Measurements from ENCODE around the gene ELOVL6.

ELOVL6 gene

DNA sequence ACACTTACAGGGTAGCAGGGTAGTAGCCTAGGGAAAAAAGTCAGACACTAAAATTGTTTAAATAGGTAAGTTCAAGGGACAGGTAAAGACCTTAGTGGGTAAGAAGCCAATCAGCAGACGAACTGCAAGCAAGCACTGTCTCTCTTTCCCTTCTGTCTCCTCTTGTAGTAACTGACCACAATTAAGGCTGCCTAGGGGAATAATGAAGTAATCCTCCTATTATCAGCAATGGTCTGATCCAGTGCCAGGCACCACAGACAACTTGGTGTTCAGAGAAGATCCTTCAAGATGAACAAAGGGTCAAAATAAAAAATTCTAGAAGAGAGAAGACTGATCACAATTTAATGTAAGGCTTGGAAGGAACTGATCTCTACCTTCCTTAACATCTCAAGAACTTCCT lies 62.9 kb downstream of the ELOVL6 start:
- Histone ChIP-seq H3K36me3 (no peaks in the 10 kb centered on the region), H3K9me3 (no peaks in the 10 kb centered on the region), H3K4me1 (ENCODE audit: control insufficient read depth in 1 of 2, insufficient read depth in 1 of 2, low read depth in 1 of 2, low read length in 1 of 2) (peaks cover 3 to 4% of the 10 kb centered on the region in 2 experiments), H3K4me3 (ENCODE audit: low read depth in 1 of 2, low read length in 1 of 2) (no peak overlapping the region), H3K27ac (no peak overlapping the region), H3K27me3 (no peaks in the 10 kb centered on the region)
- TF ChIP-seq, protein P1, sequence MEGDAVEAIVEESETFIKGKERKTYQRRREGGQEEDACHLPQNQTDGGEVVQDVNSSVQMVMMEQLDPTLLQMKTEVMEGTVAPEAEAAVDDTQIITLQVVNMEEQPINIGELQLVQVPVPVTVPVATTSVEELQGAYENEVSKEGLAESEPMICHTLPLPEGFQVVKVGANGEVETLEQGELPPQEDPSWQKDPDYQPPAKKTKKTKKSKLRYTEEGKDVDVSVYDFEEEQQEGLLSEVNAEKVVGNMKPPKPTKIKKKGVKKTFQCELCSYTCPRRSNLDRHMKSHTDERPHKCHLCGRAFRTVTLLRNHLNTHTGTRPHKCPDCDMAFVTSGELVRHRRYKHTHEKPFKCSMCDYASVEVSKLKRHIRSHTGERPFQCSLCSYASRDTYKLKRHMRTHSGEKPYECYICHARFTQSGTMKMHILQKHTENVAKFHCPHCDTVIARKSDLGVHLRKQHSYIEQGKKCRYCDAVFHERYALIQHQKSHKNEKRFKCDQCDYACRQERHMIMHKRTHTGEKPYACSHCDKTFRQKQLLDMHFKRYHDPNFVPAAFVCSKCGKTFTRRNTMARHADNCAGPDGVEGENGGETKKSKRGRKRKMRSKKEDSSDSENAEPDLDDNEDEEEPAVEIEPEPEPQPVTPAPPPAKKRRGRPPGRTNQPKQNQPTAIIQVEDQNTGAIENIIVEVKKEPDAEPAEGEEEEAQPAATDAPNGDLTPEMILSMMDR (IDR thresholded peaks at IDR 0.05): no peak

GRCh38 chr4:110135076-110135475 lies 63.3 kb downstream of the ELOVL6 start:
- Histone ChIP-seq H3K27ac (no peak overlapping the region), H3K4me1 (ENCODE audit: control insufficient read depth in 1 of 2, insufficient read depth in 1 of 2, low read depth in 1 of 2, low read length in 1 of 2) (peaks cover 3 to 4% of the 10 kb centered on the region in 2 experiments), H3K27me3 (no peaks in the 10 kb centered on the region), H3K9me3 (no peaks in the 10 kb centered on the region), H3K4me3 (ENCODE audit: low read depth in 1 of 2, low read length in 1 of 2) (no peak overlapping the region), H3K36me3 (no peaks in the 10 kb centered on the region)
- TF ChIP-seq, protein P1 (IDR thresholded peaks at IDR 0.05): no peak

DNA sequence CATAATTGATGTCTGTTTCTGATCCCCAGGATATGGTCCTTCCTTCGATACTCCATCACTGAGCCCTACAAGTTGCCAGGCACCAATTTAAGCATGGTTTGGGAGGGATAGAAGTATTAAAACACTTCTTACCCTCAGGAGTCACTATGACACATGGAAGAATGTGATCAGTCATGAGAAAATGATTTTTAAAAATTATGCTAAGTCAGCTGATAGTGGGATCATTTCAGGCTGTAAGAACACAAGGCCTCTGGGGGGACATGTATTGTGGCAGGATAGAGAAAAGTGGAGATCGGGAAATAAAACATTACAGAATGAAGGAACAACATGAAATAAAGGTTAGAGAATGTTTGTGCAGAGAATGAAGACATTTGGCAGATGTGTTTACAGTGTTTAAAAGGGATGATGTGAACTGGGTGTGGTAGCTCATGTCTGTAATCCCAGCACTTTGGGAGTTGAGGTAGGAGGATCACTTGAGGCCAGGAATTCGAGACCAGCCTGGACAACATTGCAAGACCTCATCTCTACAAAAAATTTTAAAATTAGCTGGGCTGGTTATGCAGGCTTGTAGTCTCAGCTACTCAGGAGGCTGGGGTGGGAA lies 64.0 kb downstream of the ELOVL6 start:
- Histone ChIP-seq H3K9me3 (no peaks in the 10 kb centered on the region), H3K27ac (no peak overlapping the region), H3K36me3 (no peaks in the 10 kb centered on the region), H3K4me3 (ENCODE audit: low read depth in 1 of 2, low read length in 1 of 2) (no peak overlapping the region), H3K27me3 (no peaks in the 10 kb centered on the region), H3K4me1 (ENCODE audit: control insufficient read depth in 1 of 2, insufficient read depth in 1 of 2, low read depth in 1 of 2, low read length in 1 of 2) (peaks cover 3 to 4% of the 10 kb centered on the region in 2 experiments)
- TF ChIP-seq, protein P1 (IDR thresholded peaks at IDR 0.05): no peak

DNA sequence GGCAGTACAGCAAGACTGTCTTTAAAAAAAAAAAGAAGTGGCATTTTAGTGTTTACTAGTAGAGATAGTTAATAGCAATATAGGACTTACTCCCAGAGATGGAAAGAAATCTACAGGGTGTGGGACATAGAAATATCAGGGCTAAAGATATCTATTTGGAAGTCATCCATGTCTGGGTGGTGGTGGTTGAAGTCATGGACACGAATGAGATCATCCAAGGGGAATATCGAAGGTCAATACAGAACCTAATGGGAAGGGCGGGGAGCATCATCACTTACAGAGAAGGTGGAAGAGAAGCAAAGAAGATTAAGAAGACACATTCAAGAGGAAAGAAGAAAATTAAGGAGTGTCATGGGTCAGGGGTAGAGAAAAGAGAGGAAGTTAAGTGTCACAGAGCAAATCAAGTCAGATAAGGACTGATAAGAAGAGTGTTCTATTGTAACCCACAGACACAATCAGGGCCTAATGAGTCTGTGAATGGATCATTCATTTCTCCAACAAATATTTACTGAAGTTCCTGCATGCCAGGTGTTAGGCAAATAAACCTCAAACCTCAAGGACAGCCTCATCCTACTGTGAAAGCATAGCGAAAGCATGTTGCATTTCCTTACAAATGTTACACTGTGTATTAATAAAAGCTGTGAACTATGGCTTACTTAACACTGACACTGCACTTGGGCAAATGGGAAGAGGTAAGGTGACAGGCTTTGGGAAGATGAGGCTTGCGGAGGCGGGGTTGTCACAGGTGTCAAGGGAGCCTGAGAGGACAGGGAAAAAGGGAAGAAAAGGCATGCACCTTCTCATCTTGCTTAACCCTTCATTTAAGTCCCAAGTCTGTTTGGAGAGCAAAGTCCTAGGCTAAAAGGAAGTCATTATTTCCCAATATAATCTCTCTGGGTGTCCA lies 65.3 kb downstream of the ELOVL6 start:
- no peaks in the 10 kb centered on the region for H3K9me3 ChIP-seq
- H3K4me3 ChIP-seq (ENCODE audit: low read depth in 1 of 2, low read length in 1 of 2): no peak overlapping the region
- TF ChIP-seq, protein P1 (IDR thresholded peaks at IDR 0.05): no peak
- no peak overlapping the region for H3K27ac ChIP-seq
- no peaks in the 10 kb centered on the region for H3K36me3 ChIP-seq
- H3K27me3 ChIP-seq: no peaks in the 10 kb centered on the region
- H3K4me1 ChIP-seq (ENCODE audit: control insufficient read depth in 1 of 2, insufficient read depth in 1 of 2, low read depth in 1 of 2, low read length in 1 of 2): peaks cover 3 to 4% of the 10 kb centered on the region in 2 experiments

DNA sequence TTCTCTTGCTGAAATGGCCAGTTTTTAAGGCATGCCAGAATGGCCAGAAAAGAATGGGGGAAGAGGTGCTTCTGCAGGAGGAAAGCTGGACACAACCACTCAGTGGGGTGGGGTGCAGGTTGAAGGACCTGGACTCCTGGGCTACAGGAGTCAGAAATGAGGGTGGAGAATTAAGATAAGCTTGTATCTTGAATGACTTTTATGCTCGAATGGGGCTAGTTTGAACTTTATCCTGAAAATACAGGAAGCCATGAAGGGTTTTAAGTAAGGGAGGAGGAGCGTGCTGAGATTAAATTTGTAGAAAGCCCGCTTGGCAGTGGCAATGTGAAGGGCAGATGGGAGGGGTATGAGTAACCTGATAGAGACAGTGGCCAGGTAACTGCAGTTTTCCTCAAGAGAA lies 66.5 kb downstream of the ELOVL6 start:
- Histone ChIP-seq H3K27ac (no peak overlapping the region), H3K4me3 (ENCODE audit: low read depth in 1 of 2, low read length in 1 of 2) (no peak overlapping the region), H3K9me3 (no peaks in the 10 kb centered on the region), H3K4me1 (ENCODE audit: control insufficient read depth in 1 of 2, insufficient read depth in 1 of 2, low read depth in 1 of 2, low read length in 1 of 2) (peaks cover 3 to 4% of the 10 kb centered on the region in 2 experiments), H3K36me3 (no peaks in the 10 kb centered on the region), H3K27me3 (no peaks in the 10 kb centered on the region)
- TF ChIP-seq, protein P1 (IDR thresholded peaks at IDR 0.05): no peak

All from neutrophil (primary cell).